ENCODE results near the gene UCN. TPM values are rescaled to one million over a fixed set of nuclear protein-coding genes. Genes with fewer than 3 reads are reported as not detected.

The UCN gene
- total and polyA plus RNA-seq, 2 donors (not counting 3 experiments of a cell fraction or from before 2014, with no cell fraction given), result 0.75 to 1.2 TPM

DNA sequence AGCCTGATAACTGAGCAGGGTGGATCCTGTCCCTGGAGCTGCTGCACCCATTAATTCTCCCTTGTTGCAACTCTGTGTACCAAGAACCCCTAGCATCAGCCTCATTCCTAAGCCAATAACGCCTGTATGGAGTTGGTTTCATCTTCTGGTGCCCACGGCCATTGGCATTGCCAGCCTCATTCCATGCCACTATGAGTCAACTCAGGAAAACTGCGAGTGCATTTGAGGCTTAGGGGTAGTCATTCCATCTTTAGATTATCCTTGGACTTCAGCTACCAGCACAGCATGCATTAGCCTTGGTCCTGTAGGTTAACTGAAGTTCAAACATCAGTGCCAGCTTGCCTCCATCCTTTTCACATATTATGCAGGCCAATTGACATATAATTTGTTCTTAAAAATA lies 27.4 kb downstream of the UCN start:
- H3K27ac ChIP-seq (ENCODE audit: insufficient read depth, low read depth, low read length), result no peak overlapping the region

DNA sequence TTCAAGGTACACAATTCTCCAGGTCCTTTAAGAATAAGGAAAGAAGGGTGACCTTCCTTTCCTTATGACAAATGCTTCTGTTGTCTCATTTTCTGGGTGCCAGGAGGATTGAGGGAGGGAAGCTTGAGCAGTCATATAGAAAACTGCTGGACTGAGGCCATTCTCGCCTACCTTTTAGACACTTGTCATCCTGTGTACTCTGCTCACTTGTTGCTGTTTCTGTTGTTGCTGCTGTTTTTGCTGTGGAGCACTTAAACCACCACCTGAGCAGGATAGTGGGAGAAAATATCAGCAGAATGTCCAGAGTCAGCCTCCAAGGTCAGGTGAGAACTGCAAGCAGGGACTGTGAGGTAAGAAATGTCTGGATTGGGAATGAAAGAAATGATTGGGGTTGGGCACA lies 30.2 kb downstream of the UCN start:
- POLR2A ChIA-PET, result interaction anchor here (0.7 kb wide), 1 partner anchor 11 kb away, joined by 8 read pairs; no protein-coding TSS in a partner anchor
- no peak overlapping the region for H3K27ac ChIP-seq (ENCODE audit: insufficient read depth, low read depth, low read length)
- H3K9me3 ChIP-seq (replicated peaks; ENCODE audit: control insufficient read depth, insufficient read depth, low read length), result no peaks in the 10 kb centered on the region
- no peaks in the 10 kb centered on the region for H4K20me1 ChIP-seq (replicated peaks; ENCODE audit: control insufficient read depth, extremely low read depth, insufficient read depth, low read length)
- intact Hi-C loops (cut with micrococcal nuclease), result no loop called here
- DNase-seq (ENCODE audit: low read depth, low spot score) (no peak), FAIRE-seq (no peak)
- dilution Hi-C loops (cut with MboI; ENCODE audit: extremely low pct_ligation_motif_present, low sequenced_read_pairs), result no loop called here
- no peaks in the 10 kb centered on the region for H3K9me1 ChIP-seq (replicated peaks; ENCODE audit: control insufficient read depth, extremely low read depth, insufficient read depth, low read length)
- no TSS peak for BruUV-seq (replicated peaks)
- no peak for TF ChIP-seq FOS (IDR thresholded peaks at IDR 0.05; ENCODE audit: borderline replicate concordance, insufficient read depth, low read length)
- TF ChIP-seq GATA2 (IDR thresholded peaks at IDR 0.05; ENCODE audit: insufficient read depth, insufficient read length, low read depth, low read length), result no peak
- no peak for TF ChIP-seq MYC (IDR thresholded peaks at IDR 0.05; ENCODE audit: low read depth, low read length)
- TF ChIP-seq, protein P1, sequence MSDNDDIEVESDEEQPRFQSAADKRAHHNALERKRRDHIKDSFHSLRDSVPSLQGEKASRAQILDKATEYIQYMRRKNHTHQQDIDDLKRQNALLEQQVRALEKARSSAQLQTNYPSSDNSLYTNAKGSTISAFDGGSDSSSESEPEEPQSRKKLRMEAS (IDR thresholded peaks at IDR 0.05; ENCODE audit: insufficient read depth, insufficient read length), result no peak
- TF ChIP-seq POLR2AphosphoS5 (IDR thresholded peaks at IDR 0.05; ENCODE audit: insufficient read depth, low read depth, low read length), result no peak
- no peak for TF ChIP-seq JUN (IDR thresholded peaks at IDR 0.05; ENCODE audit: borderline replicate concordance, insufficient read depth, insufficient read length, low read depth)
- TF ChIP-seq EZH2 (IDR thresholded peaks at IDR 0.05; ENCODE audit: borderline replicate concordance, low read depth, low read length, severe bottlenecking), result no peak
- TF ChIP-seq, protein P2, sequence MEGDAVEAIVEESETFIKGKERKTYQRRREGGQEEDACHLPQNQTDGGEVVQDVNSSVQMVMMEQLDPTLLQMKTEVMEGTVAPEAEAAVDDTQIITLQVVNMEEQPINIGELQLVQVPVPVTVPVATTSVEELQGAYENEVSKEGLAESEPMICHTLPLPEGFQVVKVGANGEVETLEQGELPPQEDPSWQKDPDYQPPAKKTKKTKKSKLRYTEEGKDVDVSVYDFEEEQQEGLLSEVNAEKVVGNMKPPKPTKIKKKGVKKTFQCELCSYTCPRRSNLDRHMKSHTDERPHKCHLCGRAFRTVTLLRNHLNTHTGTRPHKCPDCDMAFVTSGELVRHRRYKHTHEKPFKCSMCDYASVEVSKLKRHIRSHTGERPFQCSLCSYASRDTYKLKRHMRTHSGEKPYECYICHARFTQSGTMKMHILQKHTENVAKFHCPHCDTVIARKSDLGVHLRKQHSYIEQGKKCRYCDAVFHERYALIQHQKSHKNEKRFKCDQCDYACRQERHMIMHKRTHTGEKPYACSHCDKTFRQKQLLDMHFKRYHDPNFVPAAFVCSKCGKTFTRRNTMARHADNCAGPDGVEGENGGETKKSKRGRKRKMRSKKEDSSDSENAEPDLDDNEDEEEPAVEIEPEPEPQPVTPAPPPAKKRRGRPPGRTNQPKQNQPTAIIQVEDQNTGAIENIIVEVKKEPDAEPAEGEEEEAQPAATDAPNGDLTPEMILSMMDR (IDR thresholded peaks at IDR 0.05; ENCODE audit: extremely low read depth in 1 of 2, insufficient read depth in 1 of 2, low read depth in 1 of 2, low read length in 2 of 2), result no peak
- TF ChIP-seq POLR2A (IDR thresholded peaks at IDR 0.05; ENCODE audit: low read depth, low read length), result no peak
- H3K79me2 ChIP-seq (ENCODE audit: control insufficient read depth, insufficient read depth, low read length), result no peaks in the 10 kb centered on the region
- H3K27me3 ChIP-seq (ENCODE audit: control insufficient read depth in 2 of 2, insufficient read depth in 2 of 2, low read length in 2 of 2), result peaks cover 0 to 2% of the 10 kb centered on the region in 2 experiments
- no peak overlapping the region for H3K4me3 ChIP-seq (replicated peaks in 1 of 3; ENCODE audit: insufficient read depth in 1 of 3, low read depth in 1 of 3, low read length in 3 of 3)
- peaks cover 6% of the 10 kb centered on the region for H3K4me1 ChIP-seq (ENCODE audit: control insufficient read depth, extremely low read depth, insufficient read depth, low read length)
- H3K9ac ChIP-seq (replicated peaks; ENCODE audit: extremely low read depth, insufficient read depth, low read length), result no peak overlapping the region
- CTCF ChIA-PET, result interaction anchor here (2.7 to 9.1 kb wide), 7 partner anchors 13 to 179 kb away, joined by 7 to 143 read pairs (median 81); partner anchors contain the start of gene SLC30A3
- H3K4me2 ChIP-seq (ENCODE audit: insufficient read depth, low read length), result no peak overlapping the region
- H3K36me3 ChIP-seq (ENCODE audit: control insufficient read depth in 2 of 2, extremely low read depth in 1 of 2, insufficient read depth in 2 of 2, low read length in 2 of 2), result no peaks in the 10 kb centered on the region
- H2AFZ ChIP-seq (ENCODE audit: low read depth, low read length), result no peak overlapping the region

More for the DNA sequence above, 27.4 kb downstream of the UCN start:
- H3K9me3 ChIP-seq (replicated peaks; ENCODE audit: control insufficient read depth, insufficient read depth, low read length), result no peaks in the 10 kb centered on the region
- no TSS peak for BruUV-seq (replicated peaks)
- peaks cover 6% of the 10 kb centered on the region for H3K4me1 ChIP-seq (ENCODE audit: control insufficient read depth, extremely low read depth, insufficient read depth, low read length)
- no peak overlapping the region for H2AFZ ChIP-seq (ENCODE audit: low read depth, low read length)
- FAIRE-seq (peak; percentile 31), DNase-seq (ENCODE audit: low read depth, low spot score) (no peak)
- no peaks in the 10 kb centered on the region for H3K79me2 ChIP-seq (ENCODE audit: control insufficient read depth, insufficient read depth, low read length)
- H3K4me2 ChIP-seq (ENCODE audit: insufficient read depth, low read length), result no peak overlapping the region
- H3K4me3 ChIP-seq (replicated peaks in 1 of 3; ENCODE audit: insufficient read depth in 1 of 3, low read depth in 1 of 3, low read length in 3 of 3), result no peak overlapping the region
- H3K27me3 ChIP-seq (ENCODE audit: control insufficient read depth in 2 of 2, insufficient read depth in 2 of 2, low read length in 2 of 2), result no peaks in the 10 kb centered on the region
- no peak for TF ChIP-seq JUN (IDR thresholded peaks at IDR 0.05; ENCODE audit: borderline replicate concordance, insufficient read depth, insufficient read length, low read depth)
- H4K20me1 ChIP-seq (replicated peaks; ENCODE audit: control insufficient read depth, extremely low read depth, insufficient read depth, low read length), result no peaks in the 10 kb centered on the region
- intact Hi-C loops (cut with micrococcal nuclease), result loop anchor here (1.0 to 10.0 kb wide), 6 partner anchors 7 to 316 kb away; no protein-coding TSS in a partner anchor
- H3K9me1 ChIP-seq (replicated peaks; ENCODE audit: control insufficient read depth, extremely low read depth, insufficient read depth, low read length), result no peaks in the 10 kb centered on the region
- no peak overlapping the region for H3K9ac ChIP-seq (replicated peaks; ENCODE audit: extremely low read depth, insufficient read depth, low read length)
- no peaks in the 10 kb centered on the region for H3K36me3 ChIP-seq (ENCODE audit: control insufficient read depth in 2 of 2, extremely low read depth in 1 of 2, insufficient read depth in 2 of 2, low read length in 2 of 2)
- CTCF ChIA-PET, result interaction anchor here (1.4 to 9.1 kb wide), 12 partner anchors 10 to 182 kb away, joined by 4 to 143 read pairs (median 26); partner anchors contain the start of genes MPV17, PREB and SLC30A3
- dilution Hi-C loops (cut with MboI; ENCODE audit: extremely low pct_ligation_motif_present, low sequenced_read_pairs), result no loop called here
- POLR2A ChIA-PET, result interaction anchor here (1.6 kb wide), 1 partner anchor 12 kb away, joined by 12 read pairs; no protein-coding TSS in a partner anchor

All from endothelial cell of umbilical vein (primary cell).